ENCODE data around the gene EVI5.

EVI5 gene

GRCh38 chr1:92505015-92505692, 279.8 kb downstream of the EVI5 start:
- DNase-seq = no peak

- DNase-seq = peak; percentile 30
These were observed 280.5 kb downstream of the EVI5 start for GRCh38 chr1:92504291-92505014.

- DNase-seq = no peak
These were observed 281.0 kb downstream of the EVI5 start for GRCh38 chr1:92503926-92504285.

- DNase-seq = no peak
These were observed 281.6 kb downstream of the EVI5 start for GRCh38 chr1:92503043-92503925.

GRCh38 chr1:92502247-92502646, 282.7 kb downstream of the EVI5 start:
- DNase-seq = peak; percentile 82

- no peak for DNase-seq
These were observed 284.4 kb downstream of the EVI5 start for GRCh38 chr1:92500552-92500951.

- DNase-seq = no peak
These were observed 289.4 kb downstream of the EVI5 start for GRCh38 chr1:92495392-92496063.

- DNase-seq = no peak
These were observed 290.3 kb downstream of the EVI5 start for GRCh38 chr1:92494485-92495141.

- no peak for DNase-seq
These were observed 291.8 kb downstream of the EVI5 start for GRCh38 chr1:92493139-92493538.

GRCh38 chr1:92488832-92489231, 296.1 kb downstream of the EVI5 start:
- no peak for DNase-seq

- DNase-seq = peak; percentile 44
These were observed 296.5 kb downstream of the EVI5 start for GRCh38 chr1:92488416-92488815.

- DNase-seq = peak; percentile 60
These were observed 297.8 kb downstream of the EVI5 start for GRCh38 chr1:92487078-92487605.

- DNase-seq = peak; percentile 78
These were observed 298.4 kb downstream of the EVI5 start, which contains the start of gene GFI1 for GRCh38 chr1:92486251-92487077. GFI1 (minus strand) TSS chr1:92486925; CDS start chr1:92483487, 3,438 bp downstream.

- DNase-seq = peak; percentile 90
These were observed 299.3 kb downstream of the EVI5 start for GRCh38 chr1:92485381-92486250.

GRCh38 chr1:92484472-92485380, 300.2 kb downstream of the EVI5 start:
- peak; percentile 44 for DNase-seq

- peak; percentile 83 for DNase-seq
These were observed 301.1 kb downstream of the EVI5 start for GRCh38 chr1:92483610-92484471.

GRCh38 chr1:92482665-92483609, 302.0 kb downstream of the EVI5 start:
- DNase-seq = no peak

Data from MV-4-11 (cell line).